Measurements from ENCODE around the gene WWOX.

The WWOX gene

GRCh38 chr16:79107301-79107700 lies 1007.8 kb downstream of the WWOX start:
- TF ChIP-seq POLR2AphosphoS5 (IDR thresholded peaks at IDR 0.05; ENCODE audit: low read depth, low read length) (no peak), REST (IDR thresholded peaks at IDR 0.05; ENCODE audit: insufficient read depth in 1 of 2, low read depth in 2 of 2, low read length in 2 of 2) (no peak), TAF1 (IDR thresholded peaks at IDR 0.05; ENCODE audit: borderline replicate concordance, insufficient read depth, low read length) (no peak), SIN3A (IDR thresholded peaks at IDR 0.05; ENCODE audit: borderline replicate concordance, insufficient read depth, low read length) (no peak), FOXP2 (optimal IDR thresholded peaks at IDR 0.05; ENCODE audit: borderline replicate concordance, extremely low read depth, extremely low read length, insufficient read depth) (no peak)

GRCh38 chr16:79109771-79110170 lies 1010.3 kb downstream of the WWOX start:
- TF ChIP-seq REST (IDR thresholded peaks at IDR 0.05; ENCODE audit: insufficient read depth in 1 of 2, low read depth in 2 of 2, low read length in 2 of 2) (no peak), TAF1 (IDR thresholded peaks at IDR 0.05; ENCODE audit: borderline replicate concordance, insufficient read depth, low read length) (no peak), FOXP2 (optimal IDR thresholded peaks at IDR 0.05; ENCODE audit: borderline replicate concordance, extremely low read depth, extremely low read length, insufficient read depth) (no peak), SIN3A (IDR thresholded peaks at IDR 0.05; ENCODE audit: borderline replicate concordance, insufficient read depth, low read length) (no peak), POLR2AphosphoS5 (IDR thresholded peaks at IDR 0.05; ENCODE audit: low read depth, low read length) (no peak)

- TF ChIP-seq POLR2AphosphoS5 (IDR thresholded peaks at IDR 0.05; ENCODE audit: low read depth, low read length): no peak
- no peak for TF ChIP-seq TAF1 (IDR thresholded peaks at IDR 0.05; ENCODE audit: borderline replicate concordance, insufficient read depth, low read length)
- TF ChIP-seq SIN3A (IDR thresholded peaks at IDR 0.05; ENCODE audit: borderline replicate concordance, insufficient read depth, low read length): no peak
- TF ChIP-seq REST (IDR thresholded peaks at IDR 0.05; ENCODE audit: insufficient read depth in 1 of 2, low read depth in 2 of 2, low read length in 2 of 2): no peak
These were observed 1010.8 kb downstream of the WWOX start for GRCh38 chr16:79110242-79110641.

GRCh38 chr16:79110953-79111352 lies 1011.5 kb downstream of the WWOX start:
- TF ChIP-seq TAF1 (IDR thresholded peaks at IDR 0.05; ENCODE audit: borderline replicate concordance, insufficient read depth, low read length): no peak
- no peak for TF ChIP-seq SIN3A (IDR thresholded peaks at IDR 0.05; ENCODE audit: borderline replicate concordance, insufficient read depth, low read length)
- TF ChIP-seq POLR2AphosphoS5 (IDR thresholded peaks at IDR 0.05; ENCODE audit: low read depth, low read length): no peak
- no peak for TF ChIP-seq FOXP2 (optimal IDR thresholded peaks at IDR 0.05; ENCODE audit: borderline replicate concordance, extremely low read depth, extremely low read length, insufficient read depth)
- no peak for TF ChIP-seq REST (IDR thresholded peaks at IDR 0.05; ENCODE audit: insufficient read depth in 1 of 2, low read depth in 2 of 2, low read length in 2 of 2)

GRCh38 chr16:79112462-79112861 lies 1013.0 kb downstream of the WWOX start:
- no peak for TF ChIP-seq REST (IDR thresholded peaks at IDR 0.05; ENCODE audit: insufficient read depth in 1 of 2, low read depth in 2 of 2, low read length in 2 of 2)
- TF ChIP-seq FOXP2 (optimal IDR thresholded peaks at IDR 0.05; ENCODE audit: borderline replicate concordance, extremely low read depth, extremely low read length, insufficient read depth): no peak
- no peak for TF ChIP-seq TAF1 (IDR thresholded peaks at IDR 0.05; ENCODE audit: borderline replicate concordance, insufficient read depth, low read length)
- TF ChIP-seq SIN3A (IDR thresholded peaks at IDR 0.05; ENCODE audit: borderline replicate concordance, insufficient read depth, low read length): no peak
- TF ChIP-seq POLR2AphosphoS5 (IDR thresholded peaks at IDR 0.05; ENCODE audit: low read depth, low read length): no peak
